Natural killer cell (primary cell): ENCODE measurements around the gene ALDOC. TPM values are rescaled to one million over a fixed set of nuclear protein-coding genes. Genes with fewer than 3 reads are reported as not detected.
A peak's percentile ranks its signal among the peaks of the same experiment; 100 is the strongest.

Source experiments
- ATAC-seq, 3 donors: fragments of 150-1000 bp in 2 of 3; fragments of 200-7000 bp in 1 of 3; cut with Tn5 transposase; 1 replicate in 1 of 3; 2 replicates in 2 of 3; pipeline ENCODE4 v1.10.0; 2021; ENCODE audit warnings: mild to moderate bottlenecking in 2 of 3, moderate library complexity in 2 of 3
- DNase-seq, 2 donors: peaks; one replicate each; pipeline versions ENCODE4 v3.0.0 to v3.0.0-alpha.2; 2013 to 2021; ENCODE audit warnings: mixed read lengths in 1 of 2
- H3K27ac ChIP-seq: one replicate; pipeline ENCODE4 v1.5.1; 2013; ENCODE audit warnings: mild to moderate bottlenecking, low read length
- H3K27me3 ChIP-seq: one replicate; pipeline ENCODE4 v1.6.1; 2013; ENCODE audit warnings: low read length; ENCODE audit not compliant: control insufficient read depth, insufficient read depth
- H3K36me3 ChIP-seq: one replicate; pipeline ENCODE4 v1.6.1; 2013; ENCODE audit warnings: low read length; ENCODE audit not compliant: control insufficient read depth, insufficient read depth
- H3K4me1 ChIP-seq: one replicate; pipeline ENCODE4 v1.6.1; 2013; ENCODE audit warnings: low read length; ENCODE audit not compliant: control insufficient read depth, insufficient read depth
- H3K4me3 ChIP-seq: one replicate; pipeline ENCODE4 v1.5.1; 2013; ENCODE audit warnings: low read length
- H3K9me3 ChIP-seq: one replicate; pipeline ENCODE4 v1.6.1; 2013; ENCODE audit warnings: low read length; ENCODE audit not compliant: control insufficient read depth, insufficient read depth
- H3K27ac Mint-ChIP-seq, 2 donors: one replicate each; pipeline ENCODE4 v1.8.0; 2022; ENCODE audit warnings: mild to moderate bottlenecking in 2 of 2, mixed read lengths in 2 of 2, moderate library complexity in 1 of 2
- H3K27me3 Mint-ChIP-seq, 2 donors: one replicate each; pipeline ENCODE4 v1.8.0; 2022; ENCODE audit warnings: low read depth in 2 of 2, mixed read lengths in 2 of 2
- H3K36me3 Mint-ChIP-seq: one replicate; pipeline ENCODE4 v1.8.0; 2022; ENCODE audit warnings: mixed read lengths
- H3K4me1 Mint-ChIP-seq, 2 donors: one replicate each; pipeline ENCODE4 v1.8.0; 2022; ENCODE audit warnings: mixed read lengths in 2 of 2
- H3K4me3 Mint-ChIP-seq: one replicate; pipeline ENCODE4 v1.8.0; 2022; ENCODE audit warnings: mild to moderate bottlenecking, moderate library complexity, mixed read lengths
- H3K9me3 Mint-ChIP-seq, 2 donors: one replicate each; pipeline ENCODE4 v1.8.0; 2022; ENCODE audit warnings: mixed read lengths in 2 of 2
- CTCF ChIP-seq: fragments of 200-600 bp; IDR thresholded peaks from one replicate; pipeline ENCODE4 v1.8.0; 2022; ENCODE audit warnings: antibody characterized with exemption
- WGBS: methylation state at CpG from one replicate; pipeline ENCODE4 v1.1.7; 2013; ENCODE audit warnings: missing lambda C conversion rate; ENCODE audit not compliant: insufficient coverage; 5-methylcytosine and 5-hydroxymethylcytosine counted together
- intact Hi-C: fragments of 100-400 bp; cut with micrococcal nuclease; formaldehyde crosslinking; loops from one replicate; pipeline ENCODE4 v1.14.2; 2022
- total RNA-seq, 4 donors: library from RNA; stranded (reverse); fragments of 120-200 nt in 1 of 4; gene quantifications; one replicate each; pipeline versions ENCODE4 v1.2.3 to v1.2.4, GENCODE V29; 2013 to 2022

The ALDOC gene
- total RNA-seq, 3 donors from 2014 or later (not counting 1 experiment from before 2014, with no cell fraction given) = 18.2 to 25.4 (median 23.0) TPM

DNA sequence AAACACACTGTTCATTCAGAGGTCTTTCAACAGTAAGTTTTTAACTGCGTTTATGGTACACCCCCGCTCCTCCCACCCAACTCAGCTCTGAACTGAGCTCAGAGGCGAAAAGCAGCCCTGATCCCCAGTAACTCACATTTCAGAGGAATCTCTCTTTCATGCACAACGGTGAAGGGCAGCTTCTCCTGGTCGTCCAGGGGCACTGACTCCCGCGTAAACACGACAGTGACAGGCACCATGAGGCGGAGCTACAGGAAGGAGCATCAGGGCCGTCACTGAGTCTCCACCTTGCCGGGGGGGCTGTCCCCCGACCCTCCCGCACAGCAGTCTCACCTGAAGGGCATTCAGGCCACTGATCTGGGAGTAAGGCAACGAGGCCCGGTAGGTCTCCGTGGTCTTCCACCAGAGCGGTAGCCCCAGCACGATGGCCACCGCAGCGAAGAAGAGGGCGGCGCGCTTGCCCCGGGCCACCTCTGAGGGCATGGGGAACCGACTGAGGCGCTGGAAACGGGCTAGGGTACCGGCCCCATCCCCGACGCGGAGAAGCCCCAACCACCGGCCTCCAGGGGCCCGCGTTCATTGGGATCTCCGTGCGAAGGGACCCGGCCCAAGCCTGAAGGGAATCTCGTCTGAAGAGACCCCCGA, 5.9 kb downstream of the ALDOC start:
- peak overlapping the region; percentile 93 for H3K4me3 ChIP-seq
- intact Hi-C loops = loop anchor here (2.0 kb wide), 1 partner anchor 22 kb away; no protein-coding TSS in a partner anchor
- no peaks in the 10 kb centered on the region for H3K36me3 ChIP-seq
- ATAC-seq = peak; percentile 32 to 63 (median 40)
- WGBS = under 1% methylated on average over 39 of the region's 39 CpGs
- peaks cover 48 to 51% of the 10 kb centered on the region in 2 donors for H3K4me1 Mint-ChIP-seq
- H3K27me3 Mint-ChIP-seq = no peaks in the 10 kb centered on the region
- no peaks in the 10 kb centered on the region for H3K36me3 Mint-ChIP-seq
- no peak for TF ChIP-seq CTCF
- peak overlapping the region; percentile 96 for H3K4me3 Mint-ChIP-seq
- peak overlapping the region; percentile 88 for H3K27ac ChIP-seq
- no peaks in the 10 kb centered on the region for H3K27me3 ChIP-seq
- peaks cover 26% of the 10 kb centered on the region for H3K4me1 ChIP-seq
- H3K9me3 ChIP-seq = no peaks in the 10 kb centered on the region
- peak; percentile 40 to 69 for DNase-seq
- H3K9me3 Mint-ChIP-seq = no peaks in the 10 kb centered on the region
- H3K27ac Mint-ChIP-seq = peak overlapping the region; percentile 88 to 91

- Histone ChIP-seq H3K27ac (no peak overlapping the region), H3K4me3 (no peak overlapping the region), H3K4me1 (peaks cover 26% of the 10 kb centered on the region), H3K9me3 (no peaks in the 10 kb centered on the region), H3K36me3 (no peaks in the 10 kb centered on the region), H3K27me3 (no peaks in the 10 kb centered on the region)
- H3K36me3 Mint-ChIP-seq = no peaks in the 10 kb centered on the region
- no peak for DNase-seq
- intact Hi-C loops = no loop called here
- ATAC-seq = no peak
- no peaks in the 10 kb centered on the region for H3K27me3 Mint-ChIP-seq
- WGBS = no CpG with 5 or more reads among the region's 1 CpG
- H3K9me3 Mint-ChIP-seq = no peaks in the 10 kb centered on the region
- peak overlapping the region; percentile 88 to 91 for H3K27ac Mint-ChIP-seq
- H3K4me1 Mint-ChIP-seq = peaks cover 49 to 53% of the 10 kb centered on the region in 2 donors
- no peak for TF ChIP-seq CTCF
- peak overlapping the region; percentile 96 for H3K4me3 Mint-ChIP-seq
Measured at GRCh38 chr17:28569446-28569845, 7.2 kb downstream of the ALDOC start.

DNA sequence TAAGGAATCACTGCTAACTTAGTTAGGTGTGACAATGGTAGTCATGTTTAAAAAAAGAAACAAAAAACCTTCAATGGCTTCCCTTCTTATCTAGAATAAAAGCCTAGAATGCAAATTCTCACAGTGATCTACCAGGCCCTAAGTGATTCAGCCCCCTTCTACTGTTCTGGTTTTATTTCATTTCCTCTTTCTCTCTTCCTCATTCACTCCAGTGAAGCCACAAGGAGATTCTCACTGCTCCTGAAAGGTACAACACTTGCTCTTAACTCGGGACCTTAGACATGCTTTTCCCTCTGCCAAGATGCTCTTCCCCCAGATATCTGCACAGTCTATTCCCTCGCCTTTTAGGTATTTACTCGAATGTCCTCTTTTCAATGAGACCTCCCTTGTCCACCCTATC, 9.1 kb downstream of the ALDOC start:
- H3K27ac ChIP-seq = no peak overlapping the region
- Mint-ChIP-seq H3K4me3 (no peak overlapping the region), H3K36me3 (no peaks in the 10 kb centered on the region), H3K9me3 (no peaks in the 10 kb centered on the region), H3K27ac (peak overlapping the region; percentile 28 to 59), H3K27me3 (no peaks in the 10 kb centered on the region), H3K4me1 (peaks cover 44 to 49% of the 10 kb centered on the region in 2 donors)
- intact Hi-C loops = no loop called here
- peaks cover 12% of the 10 kb centered on the region for H3K36me3 ChIP-seq
- TF ChIP-seq CTCF = no peak
- H3K4me1 ChIP-seq = peaks cover 24% of the 10 kb centered on the region
- DNase-seq (peak in 1 of 2 donors; percentile 4), ATAC-seq (no peak)
- 60% methylated on average over 3 of the region's 3 CpGs for WGBS
- H3K27me3 ChIP-seq = no peaks in the 10 kb centered on the region
- no peaks in the 10 kb centered on the region for H3K9me3 ChIP-seq
- H3K4me3 ChIP-seq = no peak overlapping the region

DNA sequence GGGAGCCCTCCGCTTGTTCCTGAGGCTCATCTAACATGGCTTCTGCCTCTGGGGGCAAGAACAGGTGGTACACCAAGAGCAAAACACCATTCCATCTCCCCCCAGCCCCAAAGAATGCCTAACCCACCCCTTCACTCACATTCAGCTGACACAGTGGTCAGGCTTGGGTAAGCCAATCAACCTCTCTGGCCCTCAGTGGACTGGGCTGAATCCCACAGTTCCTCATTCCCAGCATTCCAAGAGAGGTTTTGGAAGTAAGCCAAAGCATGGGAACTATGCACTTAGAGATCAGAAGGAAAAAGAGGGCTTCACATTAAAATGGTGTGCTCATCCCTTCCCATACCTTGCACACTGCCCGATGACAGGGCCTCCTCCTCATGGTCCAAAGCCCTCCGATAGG, 13.2 kb downstream of the ALDOC start:
- Histone ChIP-seq H3K27me3 (no peaks in the 10 kb centered on the region), H3K4me1 (peaks cover 3% of the 10 kb centered on the region), H3K4me3 (no peak overlapping the region), H3K36me3 (peaks cover 35% of the 10 kb centered on the region), H3K27ac (no peak overlapping the region), H3K9me3 (no peaks in the 10 kb centered on the region)
- no peak for TF ChIP-seq CTCF
- Mint-ChIP-seq H3K36me3 (no peaks in the 10 kb centered on the region), H3K9me3 (no peaks in the 10 kb centered on the region), H3K27ac (no peak overlapping the region), H3K27me3 (no peaks in the 10 kb centered on the region), H3K4me1 (peaks cover 14 to 19% of the 10 kb centered on the region in 2 donors), H3K4me3 (no peak overlapping the region)
- ATAC-seq (no peak), DNase-seq (no peak)
- WGBS = 94% methylated on average over 3 of the region's 3 CpGs
- intact Hi-C loops = no loop called here
